T-helper 2 cell treated with Interferon-gamma antibody and Interleukin-4, amounts not matched to agents 5 μg/mL and 100 μg/mL, for 36 hours (primary cell): Measurements from ENCODE around the gene SERPINB6.
"Not testable (repeated sequence)": the region's sequence is repeated elsewhere in the genome, so short reads cannot be mapped to it uniquely, and the experiment has no call there.

Experiments
- DNase-seq: peaks from one replicate; pipeline ENCODE4 v3.0.0; 2021; ENCODE audit warnings: low spot score
- H3K27ac Mint-ChIP-seq: one replicate; pipeline ENCODE4 v1.8.0; 2021; ENCODE audit warnings: mild to moderate bottlenecking, mixed read lengths
- H3K27me3 Mint-ChIP-seq: one replicate; pipeline ENCODE4 v1.8.0; 2021; ENCODE audit warnings: low read depth, mixed read lengths
- H3K36me3 Mint-ChIP-seq: one replicate; pipeline ENCODE4 v1.8.0; 2021; ENCODE audit warnings: low read depth, mixed read lengths
- H3K4me1 Mint-ChIP-seq: one replicate; pipeline ENCODE4 v1.8.0; 2021; ENCODE audit warnings: low read depth, mixed read lengths
- H3K4me3 Mint-ChIP-seq: one replicate; pipeline ENCODE4 v1.8.0; 2022; ENCODE audit warnings: mild to moderate bottlenecking, moderate library complexity, mixed read lengths
- H3K9me3 Mint-ChIP-seq: one replicate; pipeline ENCODE4 v1.8.0; 2021; ENCODE audit warnings: mixed read lengths

SERPINB6 gene

DNA sequence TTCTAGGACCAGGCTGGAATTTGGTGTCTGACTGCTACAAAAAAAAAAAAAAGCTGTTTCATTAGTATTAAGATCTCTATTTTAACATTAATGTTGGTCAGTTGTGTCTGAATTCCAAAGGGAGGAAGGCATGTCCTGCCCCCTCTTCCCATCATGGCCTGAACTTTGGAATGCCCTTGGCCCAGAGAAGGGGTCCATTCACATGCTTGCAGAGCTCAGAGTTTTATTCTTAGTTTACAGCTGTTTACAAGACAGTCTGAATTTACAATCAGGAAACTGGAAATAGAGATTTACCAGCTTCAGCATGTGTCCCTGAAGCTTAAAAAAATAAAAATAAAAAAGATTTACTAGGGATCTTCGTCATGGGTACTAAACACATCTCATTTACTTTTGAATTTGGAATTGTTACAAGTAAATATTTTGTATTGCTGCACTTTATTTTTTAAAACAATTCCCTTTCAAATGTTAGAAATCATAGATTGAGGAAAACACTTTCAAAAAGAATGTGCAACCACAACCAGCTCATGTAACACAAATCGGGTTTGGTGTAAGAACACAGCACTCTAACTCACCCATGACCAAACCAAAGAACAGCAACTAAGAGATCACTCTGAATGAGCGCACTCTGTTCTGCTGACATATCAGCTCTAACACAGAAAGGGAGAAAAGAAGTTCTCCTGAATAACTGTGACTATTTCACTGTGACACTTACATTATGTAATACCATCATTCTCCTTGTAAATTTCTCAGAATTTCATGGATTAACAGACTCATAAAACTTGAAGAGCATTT, 6.6 kb upstream of the SERPINB6 start:
- no peak overlapping the region for H3K27ac Mint-ChIP-seq
- peaks cover 5% of the 10 kb centered on the region for H3K27me3 Mint-ChIP-seq
- H3K36me3 Mint-ChIP-seq, result no peaks in the 10 kb centered on the region
- no peak overlapping the region for H3K4me3 Mint-ChIP-seq
- H3K4me1 Mint-ChIP-seq, result peaks cover 17% of the 10 kb centered on the region
- no peak for DNase-seq
- H3K9me3 Mint-ChIP-seq, result peaks cover 6% of the 10 kb centered on the region

DNA sequence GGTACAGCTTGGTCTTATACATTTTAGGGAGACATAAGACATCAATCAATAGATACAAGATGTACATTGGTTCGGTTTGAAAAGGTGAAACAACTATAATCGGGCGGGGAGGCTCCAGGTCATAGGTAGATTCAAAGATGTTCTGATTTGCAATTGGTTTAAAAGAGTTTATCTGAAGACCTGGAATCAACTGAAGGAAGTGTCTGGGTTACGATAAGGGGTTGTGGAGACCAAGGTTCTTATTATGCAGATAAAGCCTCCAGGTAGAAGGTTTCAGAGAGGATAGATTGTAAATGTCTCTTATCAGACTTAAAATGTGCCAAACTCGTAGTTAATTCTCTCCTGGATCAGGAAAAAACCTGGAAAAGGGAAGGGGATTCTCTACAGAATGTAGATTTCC, 5.9 kb upstream of the SERPINB6 start:
- peaks cover 22% of the 10 kb centered on the region for H3K4me1 Mint-ChIP-seq
- no peak for DNase-seq
- H3K9me3 Mint-ChIP-seq, result peaks cover 6% of the 10 kb centered on the region
- no peaks in the 10 kb centered on the region for H3K36me3 Mint-ChIP-seq
- H3K27ac Mint-ChIP-seq, result no peak overlapping the region
- H3K27me3 Mint-ChIP-seq, result peaks cover 5% of the 10 kb centered on the region
- no peak overlapping the region for H3K4me3 Mint-ChIP-seq

DNA sequence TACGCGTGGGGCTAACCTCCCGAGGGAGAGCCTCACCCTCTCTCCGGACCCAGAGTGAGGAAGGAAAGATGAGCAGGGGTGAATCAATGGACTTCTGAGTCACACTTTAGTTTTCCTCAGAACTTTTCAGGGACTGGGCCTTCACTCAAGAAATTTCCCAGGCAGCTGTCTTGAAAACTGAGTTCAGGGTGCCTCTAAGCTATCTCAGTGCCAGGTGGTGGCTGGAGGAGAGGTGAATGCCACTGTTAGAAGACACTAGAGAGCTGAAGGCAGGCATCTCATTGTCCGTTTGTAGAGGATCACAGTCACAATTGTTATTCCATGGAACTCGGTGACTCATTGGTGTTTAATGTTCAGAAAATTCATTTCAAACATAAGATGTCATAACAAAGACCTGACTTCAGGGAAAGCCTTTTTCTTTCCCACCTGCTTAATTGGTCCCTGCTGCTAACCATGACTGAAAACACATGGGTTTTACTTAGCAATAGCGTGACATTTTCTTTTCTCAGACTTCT, 5.3 kb upstream of the SERPINB6 start:
- peaks cover 6% of the 10 kb centered on the region for H3K9me3 Mint-ChIP-seq
- peaks cover 26% of the 10 kb centered on the region for H3K4me1 Mint-ChIP-seq
- peaks cover 5% of the 10 kb centered on the region for H3K27me3 Mint-ChIP-seq
- H3K4me3 Mint-ChIP-seq, result no peak overlapping the region
- no peak overlapping the region for H3K27ac Mint-ChIP-seq
- H3K36me3 Mint-ChIP-seq, result peaks cover 2% of the 10 kb centered on the region
- DNase-seq, result no peak

DNA sequence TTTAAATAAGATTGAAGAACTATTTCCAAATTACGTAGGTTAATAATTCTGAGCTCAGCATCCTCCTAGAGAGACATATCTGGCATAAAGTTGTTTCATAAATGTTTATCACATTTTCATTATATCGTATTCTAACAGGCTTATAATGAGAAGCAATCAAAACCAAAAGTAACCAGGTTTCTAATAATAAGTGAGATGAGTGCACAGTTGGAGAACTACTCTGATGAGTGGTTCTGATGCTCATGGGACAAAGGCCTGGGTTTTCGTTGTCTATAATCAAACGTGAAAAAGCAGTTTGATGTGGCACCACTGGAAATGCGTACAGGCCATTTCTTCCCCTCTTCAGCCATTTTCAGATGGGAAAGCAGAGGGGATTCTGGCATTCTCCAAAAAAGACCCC, 4.7 kb upstream of the SERPINB6 start:
- Mint-ChIP-seq H3K9me3 (peaks cover 6% of the 10 kb centered on the region), H3K4me1 (peaks cover 26% of the 10 kb centered on the region), H3K4me3 (no peak overlapping the region), H3K27me3 (peaks cover 2% of the 10 kb centered on the region), H3K27ac (no peak overlapping the region), H3K36me3 (peaks cover 2% of the 10 kb centered on the region)
- no peak for DNase-seq

DNA sequence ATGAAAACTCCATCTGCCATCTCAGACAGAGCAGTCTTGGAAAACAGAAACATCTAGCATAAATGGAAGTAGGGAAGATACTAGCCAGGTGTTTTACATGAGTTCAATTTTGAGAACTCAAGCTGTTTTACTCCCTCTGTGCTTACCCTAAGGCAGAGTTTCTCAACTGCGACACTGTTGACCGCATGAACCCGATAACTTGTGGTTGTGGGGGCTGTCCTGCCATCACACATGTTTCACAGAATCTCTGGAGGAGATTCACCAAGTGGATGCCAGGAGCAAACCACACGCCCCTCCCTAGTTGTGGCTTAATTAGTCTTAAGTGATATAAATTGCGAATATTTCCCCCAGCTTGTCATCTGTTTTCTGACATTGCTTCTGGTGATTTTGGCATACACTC, 2.3 kb upstream of the SERPINB6 start:
- Mint-ChIP-seq H3K36me3 (peaks cover 2% of the 10 kb centered on the region), H3K4me1 (peaks cover 36% of the 10 kb centered on the region), H3K9me3 (peaks cover 6% of the 10 kb centered on the region), H3K27me3 (peaks cover 5% of the 10 kb centered on the region), H3K4me3 (no peak overlapping the region), H3K27ac (no peak overlapping the region)
- no peak for DNase-seq

DNA sequence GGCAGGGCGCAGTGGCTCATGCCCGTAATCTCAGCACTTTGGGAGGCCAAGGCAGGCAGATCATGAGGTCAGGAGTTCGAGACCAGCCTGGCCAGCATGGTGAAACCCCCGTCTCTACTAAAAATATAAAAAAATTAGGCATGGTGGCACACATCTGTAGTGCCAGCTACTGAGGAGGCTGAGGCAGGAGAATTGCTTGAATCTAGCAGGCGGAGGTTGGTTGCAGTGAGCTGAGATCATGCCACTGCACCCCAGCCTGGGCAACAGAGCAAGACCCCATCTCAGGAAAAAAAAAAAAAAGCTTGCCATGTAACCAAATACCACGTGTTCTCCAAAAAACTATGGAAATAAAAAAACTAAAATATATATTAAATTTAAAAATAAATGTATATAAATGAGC, 1.8 kb upstream of the SERPINB6 start:
- not testable (repeated sequence) for H3K27ac Mint-ChIP-seq, H3K9me3 Mint-ChIP-seq, H3K27me3 Mint-ChIP-seq, H3K4me3 Mint-ChIP-seq, DNase-seq, H3K36me3 Mint-ChIP-seq
- H3K4me1 Mint-ChIP-seq, result peaks cover 37% of the 10 kb centered on the region

DNA sequence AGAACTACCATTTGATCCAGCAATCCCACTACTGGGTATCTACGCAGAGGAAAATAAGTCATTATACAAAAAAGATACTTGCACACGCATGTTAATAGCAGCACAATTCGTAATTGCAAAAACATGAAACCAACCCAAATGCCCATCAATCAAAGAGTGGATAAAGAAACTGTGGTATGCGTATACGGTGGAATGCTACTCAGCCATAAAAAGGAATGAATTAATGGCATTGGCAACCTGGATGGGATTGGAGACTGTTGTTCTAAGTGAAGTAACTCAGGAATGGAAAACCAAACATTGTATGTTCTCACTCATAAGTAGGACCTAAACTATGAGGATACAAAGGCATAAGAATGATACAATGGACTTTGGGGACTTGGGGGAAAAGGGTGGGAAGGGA, 1.3 kb upstream of the SERPINB6 start:
- H3K27me3 Mint-ChIP-seq, H3K9me3 Mint-ChIP-seq, DNase-seq, H3K27ac Mint-ChIP-seq, H3K36me3 Mint-ChIP-seq: not testable (repeated sequence)
- Mint-ChIP-seq H3K4me1 (peaks cover 38% of the 10 kb centered on the region), H3K4me3 (peak overlapping the region; percentile 82)

DNA sequence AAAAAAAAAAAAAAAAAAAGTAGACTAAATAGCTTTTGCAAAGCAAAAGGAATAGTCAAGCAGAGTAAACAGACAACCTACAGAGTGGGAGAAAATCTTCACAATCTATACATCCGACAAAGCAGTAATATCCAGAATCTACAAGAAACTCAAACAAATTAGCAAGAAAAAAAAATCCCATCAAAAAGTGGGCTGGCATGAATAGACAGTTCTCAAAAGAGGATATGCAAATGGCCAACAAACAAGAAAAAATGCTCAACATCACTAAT, 786 bp upstream of the SERPINB6 start:
- H3K4me1 Mint-ChIP-seq, result peaks cover 38% of the 10 kb centered on the region
- not testable (repeated sequence) for H3K36me3 Mint-ChIP-seq, H3K27me3 Mint-ChIP-seq, DNase-seq, H3K9me3 Mint-ChIP-seq
- H3K4me3 Mint-ChIP-seq, result peak overlapping the region; percentile 82
- H3K27ac Mint-ChIP-seq, result peak overlapping the region; percentile 10

DNA sequence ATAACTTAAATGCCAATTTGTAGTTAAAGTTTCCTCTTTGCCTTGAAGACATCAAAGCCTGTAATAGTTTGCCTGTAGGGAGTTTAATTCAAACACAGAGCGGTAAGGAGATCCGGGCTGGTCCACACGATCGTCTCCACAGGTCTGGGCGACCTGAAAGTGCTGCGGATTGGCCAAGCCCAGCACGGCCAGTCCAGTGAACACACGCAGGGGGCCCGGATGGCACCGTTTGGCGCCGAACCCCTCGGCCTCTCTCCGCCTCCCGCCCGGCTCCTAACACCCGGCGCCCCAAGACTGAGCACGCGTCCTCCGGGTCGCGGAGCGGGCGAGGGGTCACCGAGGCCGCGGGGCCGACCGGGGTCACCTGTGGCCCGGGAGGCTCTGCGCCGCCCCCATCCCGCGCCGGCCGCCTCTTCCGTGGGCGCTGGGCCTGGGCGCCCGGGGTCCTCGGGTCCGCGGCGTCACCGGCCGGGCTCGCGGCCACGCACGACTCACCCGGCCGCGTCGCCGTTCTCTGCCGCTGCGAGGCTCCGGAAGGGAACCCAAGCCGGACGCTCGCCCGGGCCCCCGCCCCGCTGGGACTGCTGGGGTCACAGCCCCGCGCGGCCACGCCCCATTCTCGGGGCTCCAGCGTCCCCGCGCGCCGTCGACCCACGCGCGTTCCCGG, 481 bp downstream of the SERPINB6 start:
- Mint-ChIP-seq H3K27ac (peak overlapping the region; percentile 79), H3K4me3 (peak overlapping the region; percentile 87), H3K27me3 (peaks cover 3% of the 10 kb centered on the region), H3K4me1 (peaks cover 33% of the 10 kb centered on the region), H3K36me3 (peaks cover 4% of the 10 kb centered on the region), H3K9me3 (peaks cover 6% of the 10 kb centered on the region)
- DNase-seq, result peak; percentile 59

DNA sequence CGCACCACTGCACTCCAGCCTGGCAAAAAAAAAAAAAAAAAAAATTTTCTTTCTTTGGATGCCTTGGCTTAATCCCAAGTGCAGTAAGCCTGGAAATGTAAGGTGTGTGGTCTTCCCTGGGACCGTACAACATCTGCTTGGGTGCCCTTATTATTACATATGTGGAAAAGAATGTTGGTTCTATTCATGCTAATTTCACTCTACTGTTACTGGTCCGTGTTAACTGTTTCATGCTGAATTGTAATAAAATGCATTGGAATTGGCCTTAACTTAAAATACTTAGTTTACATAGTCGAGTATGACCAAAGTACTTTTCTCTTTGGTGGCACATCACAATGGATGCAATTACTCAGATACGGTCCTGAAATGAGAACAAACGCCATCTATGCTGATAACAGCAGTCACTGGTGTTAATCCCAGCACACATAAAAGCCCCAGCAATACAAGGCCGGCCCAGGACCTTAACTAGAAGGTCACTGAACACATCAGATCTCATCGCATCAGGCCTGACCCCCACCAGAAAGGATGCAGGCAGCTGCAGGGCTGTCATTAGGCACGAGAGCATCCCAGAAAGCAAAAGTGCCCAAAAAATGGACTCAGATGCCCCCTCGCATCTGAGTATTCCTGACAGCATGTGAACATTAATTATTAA, 1.2 kb downstream of the SERPINB6 start:
- DNase-seq, result no peak
- peak overlapping the region; percentile 87 for H3K4me3 Mint-ChIP-seq
- H3K9me3 Mint-ChIP-seq, result peaks cover 6% of the 10 kb centered on the region
- peaks cover 3% of the 10 kb centered on the region for H3K27me3 Mint-ChIP-seq
- peaks cover 4% of the 10 kb centered on the region for H3K36me3 Mint-ChIP-seq
- peak overlapping the region; percentile 79 for H3K27ac Mint-ChIP-seq
- H3K4me1 Mint-ChIP-seq, result peaks cover 30% of the 10 kb centered on the region

DNA sequence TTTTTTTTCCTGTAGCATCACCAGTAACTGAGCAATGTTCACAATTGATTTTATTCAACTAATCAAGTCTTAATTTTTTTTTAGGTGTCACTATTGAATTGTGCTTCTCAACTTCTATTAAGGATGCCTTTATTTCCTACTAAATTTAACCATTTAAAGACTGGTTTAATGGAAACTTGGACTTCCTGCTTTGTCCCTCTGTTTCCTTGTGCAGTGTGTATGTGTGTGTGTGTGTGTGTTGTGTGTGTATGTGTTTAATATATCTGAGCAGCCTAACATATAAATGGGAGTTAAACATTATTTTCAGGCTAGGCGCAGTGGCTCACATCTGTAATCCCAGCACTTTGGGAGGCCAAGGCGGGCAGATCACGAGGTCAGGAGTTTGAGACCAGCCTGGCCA, 1.8 kb downstream of the SERPINB6 start:
- Mint-ChIP-seq H3K27me3 (peaks cover 3% of the 10 kb centered on the region), H3K4me1 (peaks cover 30% of the 10 kb centered on the region), H3K9me3 (peaks cover 6% of the 10 kb centered on the region), H3K36me3 (peaks cover 4% of the 10 kb centered on the region), H3K4me3 (peak overlapping the region; percentile 36), H3K27ac (peak overlapping the region; percentile 34)
- no peak for DNase-seq

DNA sequence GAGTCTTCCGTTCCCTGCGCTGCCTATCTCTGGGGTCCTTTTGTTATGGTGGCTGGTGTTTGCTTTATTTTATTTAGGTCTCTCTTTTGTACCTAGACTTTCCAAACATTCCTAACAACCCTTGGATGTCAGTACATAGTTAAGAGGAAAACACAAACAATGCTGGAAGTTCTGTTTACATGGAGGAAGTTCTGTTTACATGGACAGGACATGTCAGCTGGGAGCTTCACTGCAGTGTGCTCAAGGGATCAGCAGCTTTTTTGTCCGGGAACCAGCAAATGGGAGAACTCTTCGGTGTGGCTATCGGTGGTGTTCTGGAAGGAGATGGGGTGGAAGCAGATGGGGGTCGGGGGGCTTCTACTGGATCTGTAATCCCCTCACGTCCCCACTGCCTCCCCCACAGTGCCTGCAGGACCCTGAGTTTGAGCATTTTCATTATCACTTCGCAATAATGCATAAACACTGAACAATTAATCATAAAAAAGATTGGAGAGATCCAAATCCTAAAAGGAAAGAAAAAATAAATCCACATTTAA, 2.7 kb downstream of the SERPINB6 start:
- Mint-ChIP-seq H3K4me1 (peaks cover 30% of the 10 kb centered on the region), H3K27ac (no peak overlapping the region), H3K27me3 (peaks cover 3% of the 10 kb centered on the region), H3K4me3 (no peak overlapping the region), H3K9me3 (peaks cover 4% of the 10 kb centered on the region), H3K36me3 (peaks cover 4% of the 10 kb centered on the region)
- DNase-seq, result no peak

DNA sequence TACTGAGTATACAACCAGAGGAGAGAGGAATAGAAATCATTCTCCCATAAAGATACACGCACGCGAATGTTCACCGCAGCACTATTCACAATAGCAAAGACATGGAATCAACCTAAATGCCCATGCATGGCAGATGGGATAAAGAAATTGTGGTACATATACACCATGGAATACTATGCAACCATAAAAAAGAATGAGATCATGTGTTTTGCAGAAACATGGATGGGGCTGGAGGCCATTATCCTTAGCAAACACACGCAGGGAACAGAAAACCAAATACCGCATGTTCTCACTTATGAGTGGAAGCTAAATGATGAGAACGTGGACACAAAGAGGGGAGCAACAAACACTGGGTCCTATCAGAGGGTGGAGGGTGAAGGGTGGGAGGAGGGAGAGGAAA, 3.4 kb downstream of the SERPINB6 start:
- H3K9me3 Mint-ChIP-seq, result no peaks in the 10 kb centered on the region
- H3K4me3 Mint-ChIP-seq, result no peak overlapping the region
- H3K4me1 Mint-ChIP-seq, result peaks cover 28% of the 10 kb centered on the region
- no peak for DNase-seq
- peaks cover 4% of the 10 kb centered on the region for H3K36me3 Mint-ChIP-seq
- H3K27ac Mint-ChIP-seq, result no peak overlapping the region
- peaks cover 3% of the 10 kb centered on the region for H3K27me3 Mint-ChIP-seq

DNA sequence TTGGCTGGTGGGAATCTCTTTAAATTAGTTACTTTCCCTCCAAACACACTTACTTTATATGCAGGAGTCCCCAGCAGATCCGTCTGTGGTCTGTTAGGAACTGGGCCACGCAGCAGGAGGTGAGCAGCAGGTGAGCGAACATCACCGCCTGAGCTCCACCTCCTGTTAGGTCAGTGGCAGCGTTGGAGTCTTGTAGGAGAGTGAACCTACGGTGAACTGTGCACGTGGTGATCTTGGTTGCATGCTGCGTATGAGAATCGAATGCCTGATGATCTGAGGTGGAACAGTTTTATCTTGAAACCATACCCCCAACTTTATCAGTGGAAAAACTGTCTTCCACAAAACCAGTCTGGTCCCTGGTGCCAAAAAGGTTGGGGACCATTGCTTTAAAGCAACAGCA, 5.0 kb downstream of the SERPINB6 start:
- Mint-ChIP-seq H3K9me3 (no peaks in the 10 kb centered on the region), H3K36me3 (peaks cover 2% of the 10 kb centered on the region), H3K4me3 (no peak overlapping the region), H3K4me1 (peaks cover 20% of the 10 kb centered on the region), H3K27ac (no peak overlapping the region), H3K27me3 (peaks cover 3% of the 10 kb centered on the region)
- no peak for DNase-seq
